HUES64 (cell line): ENCODE results near the gene ACKR1.

Experiments used
- H3K27ac ChIP-seq: 2 replicates; pipeline ENCODE4 v1.7.0; 2013; ENCODE audit warnings: low read depth, low read length, inconsistent platforms
- H3K27me3 ChIP-seq: 2 replicates; pipeline ENCODE4 v1.6.1; 2013; ENCODE audit warnings: mild to moderate bottlenecking, low read length; ENCODE audit not compliant: insufficient read depth
- H3K36me3 ChIP-seq: 2 replicates; pipeline ENCODE4 v1.6.1; 2013; ENCODE audit warnings: mild to moderate bottlenecking, low read length; ENCODE audit not compliant: insufficient read depth
- H3K4me1 ChIP-seq: 2 replicates; pipeline ENCODE4 v1.6.1; 2013; ENCODE audit warnings: mild to moderate bottlenecking, low read length, moderate library complexity; ENCODE audit not compliant: insufficient read depth
- H3K4me3 ChIP-seq: 2 replicates; pipeline ENCODE4 v1.5.1; 2013; ENCODE audit warnings: mild to moderate bottlenecking, low read length, moderate library complexity
- H3K9ac ChIP-seq: 2 replicates; pipeline ENCODE4 v1.6.1; 2013; ENCODE audit warnings: mild to moderate bottlenecking, low read depth, low read length
- H3K9me3 ChIP-seq: 2 replicates; pipeline ENCODE4 v1.6.1; 2013; ENCODE audit warnings: low read depth, low read length; ENCODE audit not compliant: insufficient read depth
- WGBS: fragments of 150-250, 120-280 bp; methylation state at CpG from one replicate; pipeline ENCODE4 v1.1.7; 2013; ENCODE audit warnings: missing lambda C conversion rate; 5-methylcytosine and 5-hydroxymethylcytosine counted together

The ACKR1 gene

GRCh38 chr1:159172614-159173291 is 31.9 kb upstream of the ACKR1 start:
- H3K4me1 ChIP-seq = no peaks in the 10 kb centered on the region
- H3K9ac ChIP-seq = no peak overlapping the region
- H3K4me3 ChIP-seq = peak overlapping the region; percentile 95
- no peaks in the 10 kb centered on the region for H3K9me3 ChIP-seq
- H3K27me3 ChIP-seq = peaks cover 13% of the 10 kb centered on the region; the same call in 1 of the 2 replicates
- WGBS = 1% methylated on average over 17 of the region's 17 CpGs
- H3K27ac ChIP-seq = no peak overlapping the region; the same call in 1 of the 2 replicates
- no peaks in the 10 kb centered on the region for H3K36me3 ChIP-seq

GRCh38 chr1:159173320-159173719 is 31.4 kb upstream of the ACKR1 start:
- 25% methylated on average over 7 of the region's 7 CpGs for WGBS
- Histone ChIP-seq H3K36me3 (no peaks in the 10 kb centered on the region), H3K27ac (no peak overlapping the region), H3K9ac (no peak overlapping the region), H3K9me3 (no peaks in the 10 kb centered on the region), H3K4me3 (peak overlapping the region; percentile 95), H3K4me1 (no peaks in the 10 kb centered on the region), H3K27me3 (peaks cover 13% of the 10 kb centered on the region; the same call in 1 of the 2 replicates)

GRCh38 chr1:159175571-159175970 is 29.1 kb upstream of the ACKR1 start:
- no peaks in the 10 kb centered on the region for H3K36me3 ChIP-seq
- no peaks in the 10 kb centered on the region for H3K9me3 ChIP-seq
- no peaks in the 10 kb centered on the region for H3K4me1 ChIP-seq
- H3K4me3 ChIP-seq = no peak overlapping the region
- 59% methylated on average over 2 of the region's 2 CpGs for WGBS
- H3K27ac ChIP-seq = no peak overlapping the region
- peaks cover 6% of the 10 kb centered on the region; the same call in 1 of the 2 replicates for H3K27me3 ChIP-seq
- no peak overlapping the region for H3K9ac ChIP-seq

GRCh38 chr1:159177272-159177907 is 27.3 kb upstream of the ACKR1 start:
- H3K9me3 ChIP-seq = no peaks in the 10 kb centered on the region
- 18% methylated on average over 3 of the region's 3 CpGs for WGBS
- H3K27me3 ChIP-seq = no peaks in the 10 kb centered on the region
- H3K9ac ChIP-seq = no peak overlapping the region
- no peaks in the 10 kb centered on the region for H3K36me3 ChIP-seq
- H3K4me3 ChIP-seq = no peak overlapping the region
- H3K4me1 ChIP-seq = peaks cover 3% of the 10 kb centered on the region; the same call in 1 of the 2 replicates
- H3K27ac ChIP-seq = no peak overlapping the region

- H3K27me3 ChIP-seq = no peaks in the 10 kb centered on the region
- H3K27ac ChIP-seq = no peak overlapping the region
- H3K9ac ChIP-seq = no peak overlapping the region
- H3K9me3 ChIP-seq = no peaks in the 10 kb centered on the region
- H3K4me3 ChIP-seq = no peak overlapping the region
- no peaks in the 10 kb centered on the region for H3K36me3 ChIP-seq
- peaks cover 3% of the 10 kb centered on the region; the same call in 1 of the 2 replicates for H3K4me1 ChIP-seq
Measured at GRCh38 chr1:159179906-159180305, 24.8 kb upstream of the ACKR1 start.

GRCh38 chr1:159180516-159180915 is 24.2 kb upstream of the ACKR1 start:
- no peaks in the 10 kb centered on the region for H3K9me3 ChIP-seq
- H3K4me3 ChIP-seq = no peak overlapping the region
- no peak overlapping the region for H3K27ac ChIP-seq
- WGBS = 95% methylated on average over 2 of the region's 2 CpGs
- no peaks in the 10 kb centered on the region for H3K36me3 ChIP-seq
- H3K9ac ChIP-seq = no peak overlapping the region
- H3K27me3 ChIP-seq = no peaks in the 10 kb centered on the region
- H3K4me1 ChIP-seq = peaks cover 3% of the 10 kb centered on the region; the same call in 1 of the 2 replicates

- Histone ChIP-seq H3K27me3 (no peaks in the 10 kb centered on the region), H3K27ac (no peak overlapping the region)
- WGBS = 59% methylated on average over 4 of the region's 4 CpGs
Measured at GRCh38 chr1:159181328-159182024, 23.2 kb upstream of the ACKR1 start.

GRCh38 chr1:159184201-159184600 is 20.5 kb upstream of the ACKR1 start:
- no peak overlapping the region for H3K4me3 ChIP-seq
- no peaks in the 10 kb centered on the region for H3K9me3 ChIP-seq
- WGBS = no CpG with 5 or more reads among the region's 2 CpGs
- H3K36me3 ChIP-seq = no peaks in the 10 kb centered on the region
- peaks cover 15% of the 10 kb centered on the region for H3K4me1 ChIP-seq
- no peaks in the 10 kb centered on the region for H3K27me3 ChIP-seq
- no peak overlapping the region for H3K27ac ChIP-seq
- no peak overlapping the region for H3K9ac ChIP-seq

More at GRCh38 chr1:159181328-159182024, 23.2 kb upstream of the ACKR1 start:
- peaks cover 3% of the 10 kb centered on the region; the same call in 1 of the 2 replicates for H3K4me1 ChIP-seq
- no peak overlapping the region for H3K9ac ChIP-seq
- no peak overlapping the region for H3K4me3 ChIP-seq
- no peaks in the 10 kb centered on the region for H3K9me3 ChIP-seq
- no peaks in the 10 kb centered on the region for H3K36me3 ChIP-seq

- no peaks in the 10 kb centered on the region for H3K9me3 ChIP-seq
- peaks cover 15% of the 10 kb centered on the region for H3K4me1 ChIP-seq
- H3K4me3 ChIP-seq = no peak overlapping the region
- no peak overlapping the region for H3K9ac ChIP-seq
- H3K27me3 ChIP-seq = no peaks in the 10 kb centered on the region
- H3K27ac ChIP-seq = no peak overlapping the region
- no peaks in the 10 kb centered on the region for H3K36me3 ChIP-seq
- 94% methylated on average over 4 of the region's 5 CpGs for WGBS
Measured at GRCh38 chr1:159185121-159185520, 19.6 kb upstream of the ACKR1 start.

GRCh38 chr1:159187033-159187432 is 17.6 kb upstream of the ACKR1 start:
- Histone ChIP-seq H3K9me3 (no peaks in the 10 kb centered on the region), H3K4me1 (peaks cover 15% of the 10 kb centered on the region; the same call in 1 of the 2 replicates), H3K27ac (no peak overlapping the region), H3K9ac (no peak overlapping the region), H3K36me3 (no peaks in the 10 kb centered on the region), H3K4me3 (peak overlapping the region; percentile 70), H3K27me3 (no peaks in the 10 kb centered on the region)
- WGBS = 9% methylated on average over 3 of the region's 3 CpGs
